HG03521 (cell line): ENCODE data around the gene GSKIP.

Experiments
- ATAC-seq: cut with Tn5 transposase; IDR thresholded peaks from one replicate; pipeline ENCODE4 v1.9.1; 2021; ENCODE audit warnings: mild to moderate bottlenecking, moderate library complexity; ENCODE audit not compliant: unreplicated experiment

The GSKIP gene

DNA sequence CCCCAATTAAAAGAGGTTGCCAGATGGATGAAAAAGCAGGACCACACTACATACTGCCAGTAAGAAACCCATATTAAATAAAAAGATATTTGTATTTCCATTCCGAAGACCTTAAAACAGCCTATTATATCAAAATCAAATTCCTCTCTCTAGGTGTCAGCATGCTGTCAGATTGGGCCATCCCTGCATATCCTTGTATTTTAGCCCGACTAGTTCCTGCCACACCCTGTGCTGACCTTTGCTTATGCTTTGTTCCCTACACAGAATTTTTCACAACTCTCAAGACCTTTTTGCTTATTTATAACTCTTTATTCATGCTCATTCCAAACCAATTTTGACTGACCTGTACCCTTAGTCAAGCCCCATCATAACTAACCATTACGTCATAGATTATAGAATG, 12.8 kb downstream of the GSKIP start:
- ATAC-seq, result no peak

DNA sequence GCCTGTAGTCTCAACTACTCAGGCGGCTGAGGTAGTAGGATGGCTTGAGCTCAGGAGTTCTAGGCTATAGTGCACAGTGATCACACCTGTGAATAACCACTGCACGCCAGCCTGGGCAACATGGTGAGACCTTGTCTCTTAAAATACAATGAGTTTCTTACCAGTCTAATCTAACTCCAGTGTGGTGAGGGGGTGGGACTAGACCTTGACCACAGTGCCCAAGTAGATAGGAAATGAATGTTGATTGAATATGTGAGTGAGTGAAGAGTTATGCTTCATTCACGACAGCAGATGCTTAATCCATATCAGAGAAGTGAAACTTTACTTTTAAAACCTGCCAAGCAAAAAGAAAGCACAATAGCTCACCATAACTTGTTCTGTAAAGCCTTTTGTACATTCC, 17.4 kb downstream of the GSKIP start:
- peak; percentile 79 for ATAC-seq

DNA sequence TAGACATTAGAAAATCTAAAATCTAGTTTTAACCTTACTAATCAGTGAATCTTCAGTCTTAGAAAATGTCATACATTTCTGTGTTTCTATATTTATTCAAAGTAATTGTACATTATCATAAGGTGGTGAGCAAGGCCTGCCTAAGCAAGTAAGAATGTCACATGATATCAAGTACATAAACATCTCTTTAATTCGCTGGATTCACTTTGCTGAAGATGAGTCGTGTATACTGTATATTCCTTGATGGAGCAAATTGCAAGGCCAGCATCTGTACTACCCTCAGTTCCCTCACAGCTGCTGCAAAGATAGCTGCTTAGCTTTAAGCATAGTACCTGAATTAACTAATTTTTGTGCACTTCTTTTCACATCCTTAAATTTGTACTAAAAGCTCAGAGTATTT, 20.1 kb downstream of the GSKIP start:
- ATAC-seq, result no peak

GRCh38 chr14:96384053-96384452, 20.7 kb downstream of the GSKIP start:
- ATAC-seq, result no peak

DNA sequence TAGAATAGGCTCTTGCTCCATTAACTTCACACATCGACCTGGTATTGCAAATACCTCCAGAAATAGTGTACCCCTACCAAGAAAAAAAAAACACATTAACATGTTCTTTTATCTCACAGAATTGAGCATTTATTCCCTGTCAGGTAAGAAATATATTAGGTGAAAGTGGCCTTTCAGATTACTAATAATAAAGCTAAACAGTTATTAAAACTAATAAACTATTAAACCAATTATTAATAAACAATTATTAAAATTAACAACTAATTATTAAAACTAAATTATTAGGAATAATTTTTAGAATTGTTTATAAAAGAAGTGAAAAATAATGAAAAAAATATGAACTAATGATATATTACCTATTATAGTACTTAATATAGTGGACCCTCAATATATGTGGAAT, 21.4 kb downstream of the GSKIP start:
- no peak for ATAC-seq

DNA sequence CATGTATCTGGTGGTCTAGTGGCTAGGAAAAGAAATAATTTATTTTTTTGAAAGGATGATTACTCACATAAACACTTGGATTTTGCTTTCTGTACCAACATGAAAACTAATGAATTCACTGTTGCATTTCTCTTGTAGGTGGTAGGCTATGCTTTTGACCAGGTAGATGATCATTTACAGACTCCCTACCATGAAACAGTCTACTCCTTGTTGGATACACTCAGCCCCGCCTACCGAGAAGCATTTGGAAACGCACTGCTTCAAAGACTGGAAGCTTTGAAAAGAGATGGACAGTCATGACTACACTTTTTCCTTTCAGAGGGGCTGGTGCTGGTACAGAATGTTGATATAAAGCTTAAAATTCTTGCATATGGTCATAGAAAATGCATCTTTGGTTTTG, 22.1 kb downstream of the GSKIP start:
- no peak for ATAC-seq

GRCh38 chr14:96390965-96391292, 27.6 kb downstream of the GSKIP start:
- no peak for ATAC-seq

- peak; percentile 93 for ATAC-seq
These were observed 28.2 kb downstream of the GSKIP start for GRCh38 chr14:96391293-96392118.

- no peak for ATAC-seq
These were observed 29.9 kb downstream of the GSKIP start for GRCh38 chr14:96393071-96393691.

- ATAC-seq, result no peak
These were observed 30.9 kb downstream of the GSKIP start for GRCh38 chr14:96394047-96394815.

GRCh38 chr14:96398432-96398831, 35.1 kb downstream of the GSKIP start:
- ATAC-seq, result no peak

GRCh38 chr14:96398921-96399320, 35.6 kb downstream of the GSKIP start:
- ATAC-seq, result no peak

DNA sequence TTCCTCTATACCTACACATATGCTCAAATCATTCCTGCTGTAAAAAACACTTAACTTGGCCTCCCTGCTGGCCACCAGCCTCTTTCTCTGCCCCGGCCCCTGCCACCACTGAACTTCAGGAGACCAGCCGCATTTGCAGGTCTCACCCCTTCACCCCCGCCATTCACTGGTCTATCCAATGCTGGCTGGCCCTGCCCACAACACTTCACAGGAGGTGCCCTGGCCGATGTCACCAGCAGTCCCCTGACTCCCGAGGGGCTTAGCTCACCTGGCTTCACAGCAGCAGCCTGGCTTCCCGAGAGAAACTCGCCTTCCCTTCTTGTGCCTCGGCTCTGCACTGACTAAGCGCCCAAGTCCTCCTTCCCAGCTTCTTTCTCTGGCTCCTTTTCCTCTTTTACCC, 36.1 kb downstream of the GSKIP start:
- no peak for ATAC-seq

- ATAC-seq, result no peak
These were observed 37.2 kb downstream of the GSKIP start for GRCh38 chr14:96400495-96400894.

GRCh38 chr14:96403409-96403808, 40.1 kb downstream of the GSKIP start:
- ATAC-seq, result no peak

DNA sequence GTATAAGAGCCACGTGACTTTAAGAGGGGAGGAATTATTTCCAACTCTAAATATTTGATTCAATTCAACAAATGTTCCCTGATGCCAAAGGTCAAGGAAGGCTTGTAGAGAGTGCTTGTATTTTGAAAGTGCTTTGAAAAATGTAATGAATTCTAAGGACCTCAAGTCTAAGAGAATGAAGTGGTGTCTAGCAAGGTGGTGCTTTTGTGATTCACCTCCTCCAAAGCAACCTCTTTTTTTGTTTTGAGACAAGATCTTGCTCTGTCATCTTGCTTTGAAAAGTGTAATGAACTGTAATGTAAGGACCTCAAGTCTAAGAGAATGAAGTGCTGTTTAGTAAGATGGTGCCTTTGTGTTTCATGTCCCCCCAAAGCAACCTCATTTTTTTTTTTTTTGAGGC, 42.4 kb downstream of the GSKIP start:
- ATAC-seq, result no peak

DNA sequence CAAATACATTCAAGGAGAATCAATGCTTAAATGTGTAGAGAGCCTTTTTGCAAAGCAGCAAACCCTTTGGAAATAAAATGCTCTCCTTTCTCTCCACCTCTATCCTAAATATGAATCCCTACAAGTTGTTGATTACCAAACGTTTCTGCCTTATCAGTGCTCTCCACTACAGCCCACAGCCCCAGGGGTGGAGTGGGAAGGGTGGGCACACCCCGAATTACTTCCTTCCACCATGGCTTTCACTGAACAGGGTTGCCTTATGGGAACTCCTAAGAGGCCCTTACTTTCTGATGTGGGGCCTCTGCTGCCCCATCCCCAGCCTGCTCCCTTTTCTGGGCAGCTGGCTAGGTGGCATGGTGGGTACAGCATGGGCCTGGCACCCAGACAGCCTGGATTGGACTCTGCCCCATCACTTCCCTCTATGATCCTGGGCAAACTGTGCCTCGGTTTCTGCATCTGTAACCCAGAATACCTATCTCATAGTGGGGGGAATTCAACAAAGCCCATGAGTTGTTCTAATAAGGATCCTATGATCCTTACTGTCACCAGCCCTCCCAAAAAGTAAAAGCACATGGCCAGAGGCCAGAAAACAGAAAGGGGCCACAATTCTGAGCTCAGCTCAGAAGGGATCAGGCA, 44.7 kb downstream of the GSKIP start:
- ATAC-seq, result no peak

- no peak for ATAC-seq
These were observed 45.3 kb downstream of the GSKIP start for GRCh38 chr14:96408608-96409007.

- no peak for ATAC-seq
These were observed 46.4 kb downstream of the GSKIP start for GRCh38 chr14:96409701-96410100.

DNA sequence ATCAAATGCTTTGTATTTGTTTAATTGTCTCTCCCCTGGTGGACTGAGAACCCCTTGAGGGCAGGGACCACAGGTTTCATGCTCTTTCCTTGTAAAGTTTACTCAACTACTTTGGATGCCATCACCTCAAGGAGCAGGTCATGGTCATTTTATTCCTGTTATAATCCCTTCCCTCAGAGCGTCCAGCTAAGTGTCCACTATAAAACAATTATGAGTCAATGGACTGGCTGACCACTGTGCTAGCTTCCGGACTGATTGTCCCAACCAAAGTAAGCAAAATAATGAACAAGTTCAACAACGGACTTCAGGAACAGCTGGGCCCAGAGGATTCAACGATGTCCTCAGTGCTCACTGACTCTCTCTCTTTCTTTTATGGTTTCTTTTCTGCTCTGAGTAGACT, 46.8 kb downstream of the GSKIP start:
- ATAC-seq, result no peak

- ATAC-seq, result no peak
These were observed 50.2 kb downstream of the GSKIP start for GRCh38 chr14:96413526-96413925.

DNA sequence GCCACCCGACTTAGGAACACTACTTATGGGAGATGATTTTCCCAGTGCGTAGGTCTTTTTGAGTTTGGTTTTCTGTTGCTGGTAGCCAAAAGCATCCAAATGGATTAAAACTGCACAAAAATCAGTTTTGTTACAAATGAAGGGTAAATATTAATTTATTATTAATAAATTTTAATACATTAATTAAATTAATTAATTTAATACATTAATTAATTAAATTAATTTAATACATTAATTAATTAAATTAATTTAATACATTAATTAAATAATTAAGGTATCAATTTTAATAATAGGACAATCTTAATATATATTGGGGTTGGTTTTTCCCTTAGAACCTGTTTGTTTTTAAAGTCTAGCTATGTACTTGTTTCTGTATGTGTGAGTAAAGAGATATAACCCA, 52.2 kb downstream of the GSKIP start:
- no peak for ATAC-seq
